ENCODE measurements around the gene CD82. TPM values are rescaled to one million over a fixed set of nuclear protein-coding genes. Genes with fewer than 3 reads are reported as not detected.

CD82 gene
- total and polyA plus RNA-seq, 2 of the 13 experiments (the other 11 are each of a cell fraction or from before 2014, with no cell fraction given): 0.05 TPM; not detected in 1

GRCh38 chr11:44623341-44623730 lies 57.9 kb downstream of the CD82 start:
- POLR2A ChIA-PET: no interaction called here
- no peaks in the 10 kb centered on the region for H3K79me2 ChIP-seq (ENCODE audit: insufficient read depth, low read length)
- no peak overlapping the region for H3K9ac ChIP-seq (ENCODE audit: insufficient read depth, low read depth, low read length)
- intact Hi-C loops (cut with micrococcal nuclease; ENCODE audit: unreplicated experiment): loop anchor here (5.0 kb wide), 1 partner anchor 154 kb away; no protein-coding TSS in a partner anchor
- in situ Hi-C loops (cut with HindIII; ENCODE audit: extremely low pct_ligation_motif_present, low pct_unique_long_range_greater_than_20kb): loop anchor here (5.0 to 10.0 kb wide), 2 partner anchors 141 to 289 kb away; no protein-coding TSS in a partner anchor
- H3K36me3 ChIP-seq (replicated peaks in 1 of 2; ENCODE audit: control insufficient read depth in 1 of 2, insufficient read depth in 2 of 2, low read length in 2 of 2): no peaks in the 10 kb centered on the region
- CTCF ChIA-PET (ENCODE audit: low intra/inter-chr PET ratio, low total read pairs): no interaction called here
- TF ChIP-seq EEA1 (CRISPR knock-in tag; IDR thresholded peaks at IDR 0.05; ENCODE audit: borderline replicate concordance) (no peak), ZNF446 (CRISPR knock-in tag; IDR thresholded peaks at IDR 0.05) (no peak), ZSCAN31 (CRISPR knock-in tag; IDR thresholded peaks at IDR 0.05; ENCODE audit: low read depth) (no peak), ZNF230 (CRISPR knock-in tag; IDR thresholded peaks at IDR 0.05) (no peak), HOXA9 (CRISPR knock-in tag; IDR thresholded peaks at IDR 0.05; ENCODE audit: borderline replicate concordance) (no peak), NFKBIZ (CRISPR knock-in tag; IDR thresholded peaks at IDR 0.05) (no peak), JARID2 (CRISPR knock-in tag; IDR thresholded peaks at IDR 0.05; ENCODE audit: insufficient replicate concordance) (no peak), TCF7L2 (IDR thresholded peaks at IDR 0.05; ENCODE audit: low read depth, low read length) (no peak), ZNF143 (CRISPR knock-in tag; IDR thresholded peaks at IDR 0.05) (no peak), KIAA2018 (CRISPR knock-in tag; IDR thresholded peaks at IDR 0.05; ENCODE audit: borderline replicate concordance) (no peak), ZNF383 (CRISPR knock-in tag; IDR thresholded peaks at IDR 0.05; ENCODE audit: borderline replicate concordance) (no peak), EED (CRISPR knock-in tag; IDR thresholded peaks at IDR 0.05) (no peak), TOPORS (CRISPR knock-in tag; IDR thresholded peaks at IDR 0.05) (no peak), HDAC1 (CRISPR knock-in tag; IDR thresholded peaks at IDR 0.05) (no peak), SIX1 (CRISPR knock-in tag; IDR thresholded peaks at IDR 0.05; ENCODE audit: borderline replicate concordance) (no peak)
- H3K4me1 ChIP-seq (ENCODE audit: insufficient read depth, low read length): no peaks in the 10 kb centered on the region
- no peak overlapping the region for H2AFZ ChIP-seq (ENCODE audit: low read length)
- no peak overlapping the region for H3K27ac ChIP-seq (ENCODE audit: extremely low read length, insufficient read depth, low read length)
- no peak overlapping the region for H3K4me2 ChIP-seq (ENCODE audit: low read depth, low read length)
- no peak for FAIRE-seq
- no peaks in the 10 kb centered on the region for H4K20me1 ChIP-seq (ENCODE audit: insufficient read depth, low read length)
- BruUV-seq (replicated peaks): no TSS peak
- 65% methylated on average over 6 of the region's 10 CpGs for WGBS (ENCODE audit: low lambda C conversion rate)
- H3K4me3 ChIP-seq (replicated peaks in 1 of 3; ENCODE audit: insufficient read depth in 1 of 3, low read depth in 2 of 3, low read length in 3 of 3): no peak overlapping the region
- no peaks in the 10 kb centered on the region for H3K27me3 ChIP-seq (ENCODE audit: control insufficient read depth in 1 of 2, insufficient read depth in 2 of 2, low read length in 2 of 2)
- no peak for DNase-seq (ENCODE audit: low spot score)
- no peak for ATAC-seq
- H3K9me3 ChIP-seq (ENCODE audit: low read length): no peaks in the 10 kb centered on the region
